Activated CD4-positive, alpha-beta T cell treated with anti-CD3 and anti-CD28 coated beads, Interleukin-2, Interleukin-6, amounts not matched to agents 100 ng/mL and 50 ng/mL, durations not matched to agents 16 hours and 8 hours (primary cell): Measurements from ENCODE around the gene GPR173.

Experiments used
- DNase-seq: peaks from one replicate; pipeline ENCODE4 v3.0.0-alpha.2; 2020

GPR173 gene, protein sequence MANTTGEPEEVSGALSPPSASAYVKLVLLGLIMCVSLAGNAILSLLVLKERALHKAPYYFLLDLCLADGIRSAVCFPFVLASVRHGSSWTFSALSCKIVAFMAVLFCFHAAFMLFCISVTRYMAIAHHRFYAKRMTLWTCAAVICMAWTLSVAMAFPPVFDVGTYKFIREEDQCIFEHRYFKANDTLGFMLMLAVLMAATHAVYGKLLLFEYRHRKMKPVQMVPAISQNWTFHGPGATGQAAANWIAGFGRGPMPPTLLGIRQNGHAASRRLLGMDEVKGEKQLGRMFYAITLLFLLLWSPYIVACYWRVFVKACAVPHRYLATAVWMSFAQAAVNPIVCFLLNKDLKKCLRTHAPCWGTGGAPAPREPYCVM

DNA sequence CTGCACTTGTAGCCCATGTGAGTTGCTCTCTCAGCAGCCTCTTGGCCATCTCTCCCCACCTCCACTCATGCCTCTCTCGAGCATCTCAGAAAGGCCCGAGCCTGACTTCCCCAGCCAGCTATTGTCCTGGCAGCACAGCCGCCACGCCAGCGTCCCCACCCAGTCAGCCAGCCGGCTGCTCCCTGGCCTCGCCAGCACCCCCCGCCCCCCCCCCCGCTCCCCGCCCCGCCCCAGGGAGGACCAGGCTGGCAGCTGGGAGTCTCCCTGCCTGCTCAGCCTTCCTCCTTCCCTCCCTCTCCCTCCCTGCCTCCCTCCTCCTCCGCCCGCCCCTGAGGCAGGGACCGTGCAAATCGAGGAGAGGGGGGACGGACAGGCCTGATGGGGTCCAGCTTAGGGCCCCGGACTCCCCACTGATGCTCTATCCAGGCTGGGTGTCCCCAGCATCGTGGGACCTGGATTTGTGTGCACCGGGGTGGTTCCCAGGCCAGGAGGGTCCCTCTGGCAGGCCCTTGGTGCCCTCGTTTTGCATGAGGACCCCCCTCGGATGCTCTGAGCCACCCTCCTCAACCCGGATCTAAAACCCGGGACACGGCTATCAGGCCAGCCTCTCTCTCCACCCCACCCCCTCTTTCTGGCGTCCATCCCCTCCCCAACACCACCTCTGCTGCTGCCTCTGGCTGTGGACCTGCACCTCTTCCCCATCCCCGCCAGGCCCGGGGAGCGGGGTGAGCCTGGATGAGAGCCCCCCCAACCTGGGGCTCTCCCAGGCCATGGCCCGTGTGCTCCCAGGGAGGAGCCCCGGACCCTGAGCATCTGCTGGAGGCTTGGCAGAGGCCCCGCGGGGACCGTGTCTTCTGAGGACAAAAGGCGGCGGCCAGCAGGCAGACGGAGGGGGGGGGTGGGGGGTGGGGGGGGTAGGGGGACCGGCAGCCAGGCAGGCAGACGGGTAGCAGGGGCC lies at the start of gene GPR173:
GPR173 (plus strand) TSS at position 621 of the 958 bp plus-strand sequence. CDS start 27,833 bp downstream, outside the sequence.
- no peak for DNase-seq

DNA sequence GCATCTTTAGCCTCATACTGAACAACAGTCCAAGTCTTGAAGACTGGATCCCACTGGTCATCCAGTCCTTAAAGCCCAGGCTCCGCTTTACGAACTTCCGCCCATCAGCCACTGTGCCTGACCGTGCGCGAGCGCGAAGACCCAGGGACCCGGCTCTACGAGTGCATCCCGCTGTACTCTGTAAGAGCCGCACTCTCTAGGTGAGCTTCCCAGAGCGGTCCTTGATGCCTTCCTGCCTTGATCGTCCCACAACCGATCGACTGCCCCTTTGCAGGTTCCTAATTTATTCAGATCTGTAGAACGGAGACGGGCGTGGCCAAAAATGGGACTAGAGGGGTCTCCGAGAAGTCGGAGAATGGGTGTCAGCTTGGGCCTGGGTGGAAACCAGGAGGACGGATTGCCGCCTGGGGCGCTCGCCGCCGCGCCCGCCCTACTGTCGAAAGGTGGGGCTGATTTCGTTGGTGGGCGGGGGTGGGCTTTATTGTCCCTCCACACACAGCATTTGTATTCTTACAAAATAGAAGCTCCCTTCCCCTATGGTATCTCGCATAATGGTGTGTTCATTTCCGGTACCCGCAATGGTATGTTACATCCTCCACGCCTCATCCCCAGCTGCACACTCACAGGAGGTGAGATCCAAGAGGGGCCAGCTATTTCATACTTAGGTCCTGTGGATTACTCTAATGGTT lies 48.0 kb upstream of the GPR173 start:
- DNase-seq, result no peak

DNA sequence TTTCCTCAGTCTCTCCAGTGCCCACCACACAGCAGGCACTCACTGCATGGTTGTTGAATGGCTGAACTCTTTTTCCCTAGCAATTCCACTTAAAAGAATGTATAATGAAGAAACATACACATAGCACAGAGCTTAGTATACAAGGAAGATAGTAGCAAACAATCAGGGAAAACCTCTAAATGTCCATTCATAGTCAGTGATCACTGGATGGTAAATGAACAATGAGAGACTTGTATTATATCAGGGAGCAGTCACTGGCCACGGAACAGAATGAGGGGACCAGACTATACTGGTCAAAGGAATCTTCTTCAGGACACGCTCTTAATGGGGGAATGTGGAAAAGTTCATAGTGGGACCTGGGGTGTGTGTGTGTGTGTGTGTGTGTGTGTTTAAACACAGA lies 46.6 kb upstream of the GPR173 start:
- no peak for DNase-seq

DNA sequence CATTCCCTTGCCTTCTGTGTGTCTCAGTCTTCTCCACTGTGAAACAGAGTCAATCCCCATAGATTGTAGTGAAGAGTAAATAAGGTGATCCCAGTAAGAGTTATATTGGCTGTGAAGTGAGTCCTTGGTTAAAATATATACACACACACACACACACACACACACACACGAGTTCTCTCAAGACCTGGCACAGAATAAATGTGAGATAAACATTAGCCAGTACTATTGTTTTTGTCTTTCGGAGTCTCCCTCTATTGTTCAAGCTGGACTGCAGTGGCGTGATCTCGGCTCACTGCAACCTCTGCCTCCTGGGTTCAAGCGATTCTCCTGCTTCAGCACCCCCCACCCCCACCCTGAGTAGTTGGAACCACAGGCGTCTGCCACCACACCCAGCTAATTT lies 45.5 kb upstream of the GPR173 start:
- no peak for DNase-seq

DNA sequence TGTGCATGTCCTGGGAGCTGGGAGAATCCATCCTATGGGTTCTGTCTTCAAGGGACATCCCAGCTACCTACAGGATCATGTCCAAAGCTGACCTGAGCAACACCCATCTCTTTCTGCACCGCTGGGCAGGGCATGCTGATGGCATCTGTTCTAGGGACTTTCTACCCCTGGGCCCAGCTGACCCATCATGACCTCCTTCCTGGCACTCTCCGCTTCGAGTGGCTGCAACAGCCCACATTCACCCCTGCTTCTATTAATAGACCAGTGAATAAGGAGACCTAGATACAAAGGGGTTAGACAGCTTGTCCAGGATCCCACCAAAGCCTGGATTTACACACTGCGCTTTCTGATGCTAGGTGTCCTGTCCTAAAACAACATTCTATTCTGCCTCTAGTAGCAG lies 44.6 kb upstream of the GPR173 start:
- no peak for DNase-seq

DNA sequence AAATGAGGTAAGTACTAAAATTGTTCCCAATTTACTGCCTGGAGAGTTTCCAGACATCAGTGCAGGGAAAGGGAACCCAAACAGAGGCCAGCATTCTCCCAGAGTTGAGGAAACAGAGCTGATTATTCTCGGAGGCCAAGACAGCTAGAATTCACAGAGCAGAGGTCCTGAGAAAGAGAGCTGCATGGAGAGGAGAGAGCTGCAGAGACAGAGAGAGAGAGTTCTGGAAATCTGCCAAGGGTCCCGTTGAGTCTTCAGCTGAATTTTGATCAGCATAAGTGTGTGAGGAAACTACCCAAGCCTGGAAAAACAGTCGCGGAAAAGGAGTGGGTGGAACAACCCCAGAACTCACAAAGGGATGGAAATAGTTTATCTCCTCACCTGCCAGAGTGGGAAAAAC lies 43.8 kb upstream of the GPR173 start:
- DNase-seq, result no peak

DNA sequence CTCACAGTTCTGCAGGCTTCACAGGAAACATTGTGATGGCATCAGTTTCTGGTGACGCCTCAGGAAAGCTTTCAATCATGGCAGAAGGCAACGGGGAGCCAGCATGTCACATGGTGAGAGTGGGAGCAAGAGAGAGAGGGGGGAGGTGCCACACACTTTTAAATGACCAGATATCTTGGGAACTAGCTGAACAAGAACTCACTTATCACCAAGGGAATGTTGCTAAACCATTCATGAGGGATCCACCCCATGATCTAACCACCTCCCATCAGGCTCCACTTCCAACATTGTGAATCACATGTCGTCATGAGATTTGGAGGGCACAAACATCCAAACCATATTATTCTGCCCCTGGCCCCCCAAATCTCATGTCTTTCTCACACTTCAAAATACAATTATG lies 43.3 kb upstream of the GPR173 start:
- DNase-seq, result no peak

DNA sequence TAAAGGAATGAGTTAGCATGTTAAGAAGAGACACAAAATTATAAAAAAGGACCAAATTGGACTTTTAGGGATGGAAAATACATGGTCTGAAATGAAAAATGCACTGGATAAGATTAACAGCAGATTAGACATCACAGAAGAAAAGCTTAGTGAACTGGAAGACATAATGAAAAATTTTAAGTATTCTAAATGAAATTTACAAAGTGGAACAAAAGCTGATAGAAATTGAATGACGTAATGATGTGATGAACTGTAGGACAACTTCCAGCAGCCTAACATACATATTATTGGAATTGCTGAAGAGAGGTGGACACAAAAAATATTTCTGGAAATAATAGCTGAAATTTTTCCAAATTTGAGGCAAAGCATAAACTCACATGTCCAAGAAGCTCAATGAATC lies 39.6 kb upstream of the GPR173 start:
- no peak for DNase-seq

DNA sequence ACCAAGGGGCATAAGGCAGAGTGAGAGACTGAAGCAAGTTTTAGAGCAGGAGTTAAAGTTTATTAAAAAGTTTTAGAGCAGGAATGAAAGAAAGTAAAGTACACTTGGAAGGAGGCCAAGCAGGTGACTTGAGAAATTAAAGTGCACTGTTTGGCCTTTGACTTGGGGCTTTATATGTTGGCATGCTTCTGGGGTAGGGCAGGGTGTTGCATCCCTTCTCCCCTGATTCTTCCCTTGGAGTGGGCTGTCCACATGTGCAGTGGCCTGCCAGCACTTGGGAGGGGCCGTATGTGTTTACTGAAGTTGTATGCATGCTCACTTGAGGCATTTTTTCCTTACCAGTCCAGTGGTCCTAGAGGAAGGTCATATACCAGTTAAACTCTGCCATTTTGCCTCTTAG lies 35.3 kb upstream of the GPR173 start:
- no peak for DNase-seq

DNA sequence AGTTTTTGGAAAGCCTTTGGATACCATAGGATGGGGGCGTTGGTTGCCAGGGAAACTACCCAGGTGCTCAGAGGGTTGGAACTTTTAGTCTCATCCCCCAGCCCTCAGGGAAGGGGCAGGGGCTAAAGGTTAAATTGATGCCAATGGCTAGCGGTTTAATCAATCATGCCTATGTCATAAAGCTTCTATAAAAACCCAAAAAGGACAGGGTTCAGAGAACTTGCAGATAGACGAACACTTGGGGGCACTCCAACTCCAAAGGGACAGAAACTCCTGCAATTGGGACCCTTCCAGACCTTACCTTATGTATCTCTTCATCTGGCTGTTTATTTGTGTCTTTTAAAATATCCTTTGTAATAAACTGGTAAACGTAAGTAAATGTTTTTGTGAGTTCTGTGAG lies 30.0 kb upstream of the GPR173 start:
- DNase-seq, result no peak

DNA sequence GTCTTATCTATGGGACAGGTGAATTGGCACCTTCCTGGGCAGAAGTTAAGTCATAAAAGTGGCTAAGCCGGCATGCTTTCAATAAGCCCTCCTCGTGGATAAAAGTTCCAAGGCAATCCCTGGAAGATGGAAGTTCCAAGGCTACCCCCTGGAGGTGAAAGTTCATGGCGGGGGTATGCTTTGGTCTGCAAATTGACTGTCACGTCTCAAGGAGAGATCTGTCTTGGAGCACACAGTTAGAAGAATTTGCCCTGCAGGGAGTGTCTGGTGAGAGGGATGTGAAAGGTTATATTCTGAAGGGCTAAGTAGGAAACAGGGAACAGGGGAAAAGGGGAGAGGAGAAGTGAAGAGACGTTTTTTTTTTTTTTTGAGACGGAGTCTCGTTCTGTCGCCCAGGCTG lies 26.2 kb upstream of the GPR173 start:
- no peak for DNase-seq

DNA sequence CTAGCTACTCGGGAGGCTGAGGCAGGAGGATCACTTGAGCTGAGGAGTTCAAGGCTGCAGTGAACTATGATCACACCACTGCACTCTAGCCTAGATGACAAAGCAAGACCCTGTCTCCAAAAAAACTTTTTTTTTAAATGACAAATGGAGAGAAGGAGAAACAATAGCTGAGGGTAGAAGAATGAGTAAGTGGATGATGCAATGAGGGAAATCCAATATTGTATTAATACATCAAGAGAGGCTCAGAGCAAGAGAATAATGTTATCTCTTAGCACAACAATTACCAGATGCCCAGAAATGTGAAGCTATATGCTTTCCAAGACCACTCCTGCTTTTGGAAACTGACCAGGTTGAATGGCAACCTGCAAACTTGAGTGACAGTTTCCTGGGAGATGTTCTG lies 19.9 kb upstream of the GPR173 start:
- DNase-seq, result no peak

DNA sequence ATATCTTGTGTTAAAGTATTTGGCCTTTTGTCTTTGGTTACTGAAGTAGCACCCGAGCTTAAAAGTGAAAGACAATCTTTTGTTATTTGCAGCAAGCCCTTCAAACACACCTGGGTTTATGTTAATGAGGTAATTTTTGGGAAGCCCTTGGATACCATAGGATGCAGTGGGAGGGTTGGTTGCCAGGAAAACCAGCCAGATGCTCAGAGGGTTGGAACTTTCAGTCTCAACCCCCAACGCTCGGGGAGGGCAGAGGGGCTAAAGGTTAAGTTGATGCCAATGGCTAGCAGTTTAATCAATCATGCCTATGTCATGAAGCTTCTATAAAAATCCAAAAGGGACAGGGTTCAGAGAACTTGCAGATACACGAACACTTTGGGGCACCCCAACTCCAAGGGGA lies 17.2 kb upstream of the GPR173 start:
- DNase-seq, result no peak

DNA sequence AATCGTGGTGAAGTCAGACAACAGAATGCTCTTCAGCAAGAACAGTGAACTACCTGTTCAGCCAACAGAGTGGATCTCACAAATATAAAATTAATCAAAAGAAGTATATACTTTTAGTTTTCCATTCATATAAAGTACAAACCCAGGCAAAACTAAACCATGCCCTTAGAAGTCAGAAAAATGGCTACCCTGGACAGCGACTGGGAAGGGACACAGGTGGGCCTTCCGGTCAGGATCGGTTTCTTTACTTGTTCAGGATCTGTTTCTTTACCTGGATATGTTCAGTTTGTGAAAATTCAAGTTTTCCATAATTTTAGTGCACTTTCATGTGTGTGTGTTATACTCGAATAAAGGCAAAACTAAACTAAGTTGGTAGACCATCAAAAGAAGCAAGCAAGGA lies 12.4 kb upstream of the GPR173 start:
- DNase-seq, result no peak

DNA sequence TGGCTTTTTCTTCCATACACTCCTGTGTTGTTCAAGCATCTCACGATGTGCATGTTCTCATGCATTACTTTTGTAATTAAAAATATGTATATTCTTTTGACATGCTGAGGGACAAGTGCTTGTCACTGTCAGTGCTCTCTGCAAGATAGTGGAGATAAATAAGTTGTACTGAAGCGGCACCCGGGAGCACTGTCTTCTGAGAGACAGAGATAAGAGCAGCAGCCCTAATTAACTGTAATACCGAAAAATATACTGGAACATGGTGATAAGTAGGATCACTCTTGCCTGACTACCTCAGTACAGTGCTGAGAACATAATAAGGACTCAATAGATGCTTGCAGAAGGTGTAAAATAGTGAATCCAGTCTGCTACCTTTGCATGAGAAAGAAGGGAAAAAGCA lies 9.4 kb upstream of the GPR173 start:
- no peak for DNase-seq

DNA sequence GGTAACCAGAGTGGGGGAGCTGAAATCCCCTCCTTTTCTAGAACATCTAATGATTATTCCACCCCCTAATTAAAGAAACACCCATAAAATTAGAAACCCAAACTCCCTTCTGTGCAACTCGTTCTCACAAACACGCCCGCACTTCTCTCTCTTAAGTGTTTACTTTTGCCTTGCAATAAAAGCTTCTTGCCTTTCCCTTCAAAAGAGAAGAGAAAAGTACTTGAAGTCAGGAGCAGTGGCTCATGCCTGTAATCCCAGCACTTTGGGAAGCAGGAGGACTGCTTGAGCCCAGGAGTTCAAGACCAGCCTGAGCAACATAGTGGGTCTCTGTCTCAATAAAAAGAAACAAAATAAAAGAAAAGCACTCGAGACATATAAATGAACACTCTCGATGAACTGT lies 3.6 kb upstream of the GPR173 start:
- no peak for DNase-seq

DNA sequence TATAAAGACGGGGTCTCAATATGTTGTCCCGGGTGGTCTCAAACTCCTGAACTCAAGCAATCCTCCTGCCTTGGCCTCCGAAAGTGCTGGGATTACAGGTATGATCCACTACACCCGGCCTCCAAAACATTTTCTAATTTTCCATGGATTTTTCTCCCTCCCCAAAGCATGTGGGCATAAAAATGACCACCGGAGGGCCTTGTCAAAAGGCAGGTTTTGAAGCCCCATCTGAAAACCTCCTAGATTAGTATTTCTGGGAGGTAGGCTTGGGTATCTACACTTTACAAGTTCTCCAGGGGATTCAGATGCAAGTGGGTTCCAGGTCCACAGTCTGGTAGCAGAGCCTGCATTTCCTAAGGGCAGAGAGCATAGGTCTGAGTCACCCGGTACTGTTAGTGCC lies 1.4 kb upstream of the GPR173 start:
- no peak for DNase-seq

DNA sequence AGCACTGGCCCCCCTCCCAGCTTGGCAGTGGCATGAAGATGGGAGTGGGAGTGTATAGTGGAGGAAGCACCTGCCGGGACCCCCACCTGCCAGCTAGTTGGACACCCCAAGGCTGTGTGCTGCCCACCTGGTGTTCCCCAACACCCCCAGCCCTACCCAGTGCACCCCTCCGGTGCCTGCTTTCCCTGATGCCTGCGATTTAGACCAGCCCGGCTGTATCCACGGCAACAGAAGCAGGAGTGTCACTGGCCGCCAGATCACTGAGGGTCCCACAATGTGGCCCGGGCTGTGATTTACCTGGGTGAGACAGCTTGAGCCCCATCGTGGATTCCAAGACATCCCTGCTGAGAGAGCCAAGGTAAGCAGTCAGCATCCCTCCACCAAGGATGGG lies 533 bp downstream of the GPR173 start:
- DNase-seq, result no peak

DNA sequence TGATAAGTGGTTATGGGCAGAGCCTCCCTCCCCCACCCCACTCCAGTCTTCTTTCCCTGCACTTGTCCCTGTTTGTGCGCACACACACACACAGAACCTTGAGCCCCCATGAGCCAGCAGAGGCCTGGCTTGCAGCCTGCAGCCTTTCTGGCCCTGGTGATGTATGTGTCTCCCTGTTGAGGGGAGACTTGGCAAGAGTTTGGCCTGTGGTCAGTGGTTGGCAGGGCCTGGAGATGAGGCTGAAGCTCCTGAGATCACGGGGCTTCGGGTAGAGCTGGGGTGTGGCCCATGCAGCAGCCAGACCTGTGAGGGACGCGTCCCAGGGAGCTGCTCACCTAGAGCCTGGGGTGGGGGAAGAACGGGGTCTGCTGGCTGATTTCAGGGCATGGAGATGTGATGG lies 2.3 kb downstream of the GPR173 start:
- DNase-seq, result no peak

DNA sequence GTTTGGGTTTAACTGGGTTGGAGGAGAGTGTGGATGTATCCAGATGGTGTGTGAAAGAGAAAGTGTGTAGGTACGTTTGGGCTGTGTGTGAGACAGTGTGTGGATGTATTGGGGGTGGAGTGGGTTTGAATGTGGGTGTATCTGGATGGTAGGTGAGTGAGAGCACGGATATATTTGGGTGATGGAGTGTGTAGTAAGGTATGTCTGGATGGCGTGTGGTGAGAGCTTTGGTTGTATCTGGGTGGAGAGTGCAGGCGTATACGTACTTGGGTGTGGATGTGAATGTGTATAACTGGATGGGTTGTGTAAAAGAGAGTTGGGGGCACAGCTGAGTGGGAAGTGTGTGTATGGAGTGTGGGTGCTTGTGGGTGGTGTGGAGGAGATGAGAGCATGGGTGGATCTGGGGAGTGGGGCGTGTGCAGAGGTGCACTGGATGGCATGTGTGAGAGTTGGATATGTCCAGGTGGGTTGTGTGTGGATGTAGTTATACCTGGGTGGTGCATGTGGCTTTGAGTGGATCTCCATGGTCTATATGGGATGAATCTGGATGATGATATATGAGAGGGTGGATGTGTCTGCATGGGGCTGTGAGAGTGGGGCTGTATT lies 6.8 kb downstream of the GPR173 start:
- no peak for DNase-seq

DNA sequence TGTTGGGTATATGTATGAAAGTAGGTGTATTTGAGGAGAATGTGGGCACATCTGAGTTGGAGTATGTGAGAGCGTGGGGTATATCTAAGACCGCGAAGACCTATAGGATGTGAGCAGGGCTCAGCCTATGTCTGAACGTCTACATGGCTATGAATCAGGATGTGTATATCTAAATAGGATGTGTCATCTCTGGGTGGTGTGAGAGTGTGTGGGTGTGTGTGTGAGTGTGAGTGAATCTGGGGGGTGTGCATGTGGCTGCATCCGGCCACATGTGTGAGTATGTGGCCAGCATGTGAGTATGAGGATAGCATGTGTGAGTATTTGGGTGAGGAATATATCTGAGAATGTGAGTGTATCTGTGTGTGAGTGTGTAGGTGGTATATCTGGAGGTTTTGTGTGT lies 7.7 kb downstream of the GPR173 start:
- no peak for DNase-seq

DNA sequence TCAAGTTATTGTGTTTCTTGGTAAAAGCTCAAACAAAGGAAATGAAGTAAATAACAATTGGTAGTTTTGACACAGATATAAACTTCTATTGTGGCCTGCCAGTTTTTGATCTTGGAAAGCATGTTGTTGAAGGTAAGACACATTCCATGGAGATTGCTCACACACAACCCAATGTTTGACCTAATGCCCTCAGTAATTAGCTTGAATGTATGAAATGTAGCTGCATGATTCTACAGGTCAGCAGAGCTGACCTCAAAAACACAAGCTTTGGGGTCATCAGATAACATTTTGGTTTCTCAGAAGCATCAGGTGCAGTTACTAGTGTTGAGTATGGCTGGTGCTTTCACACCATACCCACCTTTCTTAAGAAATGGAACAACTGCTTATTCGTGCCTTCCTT lies 16.5 kb downstream of the GPR173 start:
- no peak for DNase-seq

DNA sequence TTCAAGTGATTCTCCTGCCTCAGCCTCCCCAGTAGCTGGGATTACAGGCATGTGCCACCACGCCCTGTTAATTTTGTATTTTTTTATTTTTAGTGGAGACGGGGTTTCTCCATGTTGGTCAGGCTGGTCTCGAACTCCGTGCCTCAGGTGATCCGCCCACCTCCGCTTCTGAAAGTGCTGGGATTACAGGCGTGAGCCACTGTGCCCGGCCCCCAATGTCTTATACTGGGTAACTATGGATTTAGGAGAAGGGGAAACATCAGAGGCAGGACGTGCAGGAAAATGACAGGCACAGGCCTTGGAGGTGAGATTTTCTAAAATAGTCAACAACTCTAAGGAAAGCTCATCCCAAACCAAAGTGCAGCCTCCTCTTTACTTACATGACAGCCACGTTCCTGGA lies 22.5 kb downstream of the GPR173 start:
- DNase-seq, result no peak
